Iris pigment epithelial cell (primary cell): ENCODE measurements around the gene ZNF70.
"Not testable (repeated sequence)": the region's sequence is repeated elsewhere in the genome, so short reads cannot be mapped to it uniquely, and the experiment has no call there.

Source experiments
- DNase-seq: peaks from one replicate; pipeline ENCODE4 v3.0.0-alpha.2; 2011; ENCODE audit warnings: low read depth

The ZNF70 gene

GRCh38 chr22:23756891-23757290, 6.0 kb upstream of the ZNF70 start:
- no peak for DNase-seq

- DNase-seq: no peak
These were observed 4.8 kb upstream of the ZNF70 start for GRCh38 chr22:23755711-23756110.

DNA sequence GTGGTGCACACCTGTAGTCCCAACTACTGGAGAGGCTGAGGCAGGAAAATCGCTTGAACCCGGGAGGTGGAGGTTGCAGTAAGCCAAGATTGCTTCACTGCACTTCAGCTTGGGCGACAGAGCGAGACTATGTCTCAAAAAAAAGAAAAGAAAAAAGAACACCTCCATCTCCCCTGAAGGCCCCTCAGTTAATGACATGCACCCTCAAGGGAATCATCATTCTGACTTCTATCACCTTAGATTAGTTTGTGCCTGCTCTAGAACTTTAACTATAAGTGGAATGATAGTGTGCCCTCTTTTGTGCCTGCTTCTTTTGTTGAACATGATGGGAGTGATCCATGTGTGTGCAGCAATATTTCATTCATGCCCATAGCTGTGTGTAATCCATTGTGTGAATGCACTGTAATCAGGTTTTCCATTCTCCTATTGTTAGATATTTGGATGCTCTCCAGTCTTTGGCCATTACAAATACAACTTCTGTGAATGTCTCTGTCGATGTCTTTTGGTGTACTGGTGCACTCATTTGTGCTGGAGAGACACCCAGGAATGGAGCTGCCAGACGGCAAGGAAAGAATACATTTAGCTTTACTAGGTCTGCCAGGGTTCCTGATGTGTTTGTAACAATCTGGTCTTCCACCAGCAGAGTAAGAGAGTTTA, 4.2 kb upstream of the ZNF70 start:
- no peak for DNase-seq

GRCh38 chr22:23754220-23754919, 3.5 kb upstream of the ZNF70 start, which contains the start of gene VPREB3:
Gene VPREB3, minus strand, starts transcription at chr22:23754425. Its CDS starts 62 bp downstream, at chr22:23754363.
- DNase-seq: no peak

DNA sequence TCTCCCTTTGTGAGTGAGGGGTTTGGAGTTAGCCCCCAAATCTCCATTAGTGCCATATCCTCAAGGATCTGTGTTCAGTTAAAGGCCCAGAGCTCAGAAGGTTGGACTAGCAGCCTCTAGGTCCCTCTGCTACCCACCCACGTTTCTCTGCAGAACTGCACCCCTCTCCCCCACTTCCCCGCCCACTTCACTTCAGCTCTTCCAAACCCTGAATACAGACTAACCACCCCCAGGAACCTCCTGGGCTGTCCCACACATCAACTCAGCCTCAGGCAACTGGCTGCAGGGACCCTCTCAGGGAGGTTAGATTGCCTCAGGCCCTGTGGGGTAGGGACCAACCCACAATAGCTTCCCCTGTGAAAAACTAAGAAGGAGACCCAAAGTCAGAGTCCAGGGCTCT, 2.5 kb upstream of the ZNF70 start:
- no peak for DNase-seq

GRCh38 chr22:23752750-23753149, 1.8 kb upstream of the ZNF70 start:
- no peak for DNase-seq

- no peak for DNase-seq
These were observed 1.3 kb upstream of the ZNF70 start for GRCh38 chr22:23752090-23752691.

- DNase-seq: no peak
These were observed 607 bp upstream of the ZNF70 start for GRCh38 chr22:23751441-23751996.

GRCh38 chr22:23750367-23750713, 572 bp downstream of the ZNF70 start:
- DNase-seq: no peak

DNA sequence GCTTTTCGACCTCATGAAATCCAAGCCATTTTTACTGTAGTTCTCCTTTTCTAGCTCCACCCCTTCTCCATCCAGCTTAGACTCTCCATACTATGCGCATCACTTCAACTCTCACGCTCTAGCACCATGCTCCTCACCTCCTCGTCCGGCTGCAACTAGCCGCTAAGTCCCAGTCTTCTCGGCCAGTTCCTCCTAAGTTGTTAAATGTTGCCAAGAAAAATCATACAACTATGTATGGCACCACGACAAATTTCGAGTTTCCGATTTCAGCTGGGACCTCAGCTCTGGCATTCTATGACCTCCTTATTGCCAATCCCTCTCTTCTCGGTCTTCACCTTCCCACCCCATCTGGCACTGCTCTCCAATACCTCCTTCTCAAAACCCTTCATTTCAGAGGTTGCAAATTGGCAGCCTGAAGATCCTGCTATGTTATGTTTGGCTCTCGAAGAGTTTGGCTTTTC, 1.0 kb downstream of the ZNF70 start:
- no peak for DNase-seq

GRCh38 chr22:23745791-23746190, 5.1 kb downstream of the ZNF70 start:
- no peak for DNase-seq

DNA sequence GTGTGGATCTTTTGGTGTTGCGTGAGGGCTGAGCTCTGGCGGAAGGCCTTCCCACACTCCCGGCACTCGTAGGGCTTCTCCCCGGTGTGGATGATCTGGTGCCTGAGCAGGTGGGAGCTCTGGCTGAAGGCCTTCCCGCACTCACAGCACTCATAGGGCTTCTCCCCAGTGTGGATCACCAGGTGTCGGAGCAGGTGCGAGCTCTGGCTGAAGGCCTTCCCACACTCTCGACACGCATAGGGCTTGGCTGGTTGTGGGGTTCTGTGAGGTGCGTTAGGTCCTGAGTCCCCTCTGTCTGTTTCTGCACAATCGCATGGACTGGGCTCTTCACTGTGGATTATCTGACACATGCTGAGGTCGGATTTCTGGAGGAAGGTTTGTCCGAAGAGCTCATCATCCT, 6.4 kb downstream of the ZNF70 start:
- DNase-seq: no peak

GRCh38 chr22:23744001-23744400, 6.9 kb downstream of the ZNF70 start:
- no peak for DNase-seq

GRCh38 chr22:23743303-23743705, 7.6 kb downstream of the ZNF70 start:
- no peak for DNase-seq

- no peak for DNase-seq
These were observed 8.2 kb downstream of the ZNF70 start for GRCh38 chr22:23742505-23743264.

DNA sequence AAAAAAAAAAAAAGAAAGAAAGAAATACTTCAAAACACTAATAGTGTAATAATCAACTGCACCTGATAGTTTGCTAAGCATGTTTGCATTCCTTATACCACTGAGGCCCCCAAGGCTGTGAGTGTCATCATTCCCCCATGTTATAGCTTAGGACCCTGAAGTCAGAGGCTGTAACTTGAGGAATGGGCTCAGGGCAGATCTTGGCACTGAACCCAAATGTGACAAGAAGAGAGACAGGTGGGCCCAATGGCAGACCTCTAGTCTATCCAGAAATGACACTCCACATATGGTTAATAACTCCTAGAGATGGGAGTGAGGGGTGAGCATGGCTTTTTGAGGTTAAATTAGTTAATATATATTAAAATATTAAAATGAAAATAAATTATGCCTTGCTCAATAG, 13.2 kb downstream of the ZNF70 start:
- DNase-seq: no peak

DNA sequence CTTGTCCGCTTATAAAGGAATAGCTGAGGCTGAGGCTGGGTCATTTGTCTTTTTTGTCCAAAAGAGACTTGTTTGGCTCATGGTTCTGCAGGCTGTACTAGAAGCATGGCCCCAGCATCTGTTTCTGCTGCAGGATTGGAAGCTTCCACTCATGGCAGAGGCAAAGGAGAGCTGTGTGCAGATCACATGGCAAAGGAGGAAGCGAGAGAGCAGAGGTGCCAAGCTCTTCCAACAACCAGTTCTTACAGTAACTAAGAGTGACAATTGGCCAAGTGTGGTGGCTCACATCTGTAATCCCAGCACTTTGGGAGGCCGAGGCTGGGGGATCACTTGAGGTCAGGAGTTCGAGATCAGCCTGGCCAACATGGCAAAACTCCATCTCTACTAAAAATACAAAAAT, 22.8 kb downstream of the ZNF70 start:
- not testable (repeated sequence) for DNase-seq

DNA sequence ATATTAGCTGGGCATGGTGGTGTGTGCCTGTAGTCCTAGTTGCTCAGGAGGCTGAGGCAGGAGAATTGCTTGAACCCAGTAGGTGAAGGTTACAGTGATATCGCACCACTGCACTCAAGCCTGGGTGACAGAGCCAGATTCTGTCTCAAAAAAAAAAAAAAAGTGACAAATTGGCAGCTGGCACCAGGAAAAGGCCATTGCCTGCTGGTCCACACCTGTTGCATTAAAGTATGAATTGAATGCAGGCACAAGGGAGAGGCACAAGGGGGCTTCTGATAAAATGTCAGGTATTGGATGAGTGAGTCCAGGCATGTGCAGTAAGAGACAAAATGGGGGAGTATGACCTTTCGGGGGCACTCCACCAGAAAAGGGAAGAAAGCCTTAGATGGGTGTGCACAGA, 28.2 kb downstream of the ZNF70 start:
- no peak for DNase-seq

GRCh38 chr22:23722160-23722559, 28.8 kb downstream of the ZNF70 start:
- no peak for DNase-seq

- DNase-seq: no peak
These were observed 30.1 kb downstream of the ZNF70 start for GRCh38 chr22:23720855-23721254.

DNA sequence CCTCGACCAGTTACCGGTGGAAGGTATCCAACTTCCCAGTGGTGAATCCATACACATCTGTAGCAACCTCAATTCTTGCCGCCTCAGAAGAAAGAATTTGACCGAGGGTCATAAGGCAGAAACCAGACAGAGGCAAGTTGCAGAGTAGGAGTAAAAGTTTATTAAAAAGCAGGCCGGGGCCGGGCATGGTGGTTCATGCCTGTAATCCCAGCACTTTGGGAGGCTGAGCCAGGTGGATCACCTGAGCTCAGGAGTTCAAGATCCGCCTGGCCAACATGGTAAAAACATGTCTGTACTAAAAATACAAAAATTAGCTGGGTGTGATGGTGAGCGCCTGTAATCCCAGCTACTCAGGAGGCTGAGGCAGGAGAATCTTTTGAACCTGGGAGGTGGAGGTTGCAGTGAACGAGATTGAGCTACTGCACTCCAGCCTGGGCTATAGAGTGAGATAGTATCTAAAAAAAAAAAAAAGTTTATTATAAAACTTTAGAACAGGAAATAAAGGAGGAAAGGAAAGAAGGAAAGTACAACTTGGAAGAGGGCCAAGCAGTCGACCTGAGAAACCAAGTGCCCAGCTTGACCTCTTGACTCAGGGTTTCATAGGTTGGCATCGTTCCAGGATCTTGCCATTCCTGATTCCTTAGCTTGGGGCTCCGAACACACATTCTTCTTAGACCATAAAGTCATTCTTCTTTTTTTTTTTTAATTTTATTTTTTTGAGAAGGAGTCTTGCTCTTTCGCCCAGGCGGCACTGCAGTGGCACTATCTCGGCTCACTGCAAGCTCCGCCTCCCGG, 32.3 kb downstream of the ZNF70 start:
- DNase-seq: no peak
